Activated CD8-positive, alpha-beta T cell treated with anti-CD3 and anti-CD28 coated beads for 36 hours (primary cell): ENCODE measurements around the gene RPL3. TPM values are rescaled to one million over a fixed set of nuclear protein-coding genes. Genes with fewer than 3 reads are reported as not detected.

ENCODE experiments used
- ATAC-seq: fragments of 200-7000 bp; cut with Tn5 transposase; one replicate; pipeline ENCODE4 v1.10.0; 2021; ENCODE audit warnings: mild to moderate bottlenecking, moderate library complexity
- CTCF ChIA-PET: fragments of 350-600 bp; sonication (Branson Sonifier 250); formaldehyde crosslinking; loops from one replicate; lab custom pipeline; 2021; ENCODE audit warnings: antibody characterized with exemption; lab: Charles Lee
- POLR2A ChIA-PET: fragments of 350-600 bp; sonication (Branson Sonifier 250); formaldehyde crosslinking; loops from one replicate; lab custom pipeline; 2021; ENCODE audit warnings: antibody characterized with exemption; lab: Charles Lee
- DNase-seq: peaks from one replicate; pipeline ENCODE4 v3.0.0-alpha.2; 2020
- H3K27ac Mint-ChIP-seq: one replicate; pipeline ENCODE4 v1.8.0; 2021; ENCODE audit warnings: mild to moderate bottlenecking, mixed read lengths
- H3K27me3 Mint-ChIP-seq: one replicate; pipeline ENCODE4 v1.8.0; 2021; ENCODE audit warnings: mixed read lengths
- H3K36me3 Mint-ChIP-seq: one replicate; pipeline ENCODE4 v1.8.0; 2021; ENCODE audit warnings: low read depth, mixed read lengths
- H3K4me1 Mint-ChIP-seq: one replicate; pipeline ENCODE4 v1.8.0; 2021; ENCODE audit warnings: low read depth, mixed read lengths
- H3K4me3 Mint-ChIP-seq: one replicate; pipeline ENCODE4 v1.8.0; 2021; ENCODE audit warnings: mild to moderate bottlenecking, moderate library complexity, mixed read lengths
- H3K9me3 Mint-ChIP-seq: one replicate; pipeline ENCODE4 v1.8.0; 2021; ENCODE audit warnings: mixed read lengths
- intact Hi-C: fragments of 100-400 bp; cut with micrococcal nuclease; formaldehyde crosslinking; loops from one replicate; pipeline ENCODE4 v1.10.0; 2022
- total RNA-seq, 2 experiments: library from RNA; stranded (reverse); gene quantifications; one replicate each; pipeline ENCODE4 v1.2.3, GENCODE V29; 2021
- TF ChIP-seq, protein P1 (sequence below): fragments of 200-600 bp; IDR thresholded peaks from one replicate; pipeline ENCODE4 v1.8.0; 2022; ENCODE audit warnings: antibody characterized with exemption, mild to moderate bottlenecking

RPL3 gene
- total RNA-seq, 2 experiments from 2014 or later, result 3,563 to 3,599 TPM

DNA sequence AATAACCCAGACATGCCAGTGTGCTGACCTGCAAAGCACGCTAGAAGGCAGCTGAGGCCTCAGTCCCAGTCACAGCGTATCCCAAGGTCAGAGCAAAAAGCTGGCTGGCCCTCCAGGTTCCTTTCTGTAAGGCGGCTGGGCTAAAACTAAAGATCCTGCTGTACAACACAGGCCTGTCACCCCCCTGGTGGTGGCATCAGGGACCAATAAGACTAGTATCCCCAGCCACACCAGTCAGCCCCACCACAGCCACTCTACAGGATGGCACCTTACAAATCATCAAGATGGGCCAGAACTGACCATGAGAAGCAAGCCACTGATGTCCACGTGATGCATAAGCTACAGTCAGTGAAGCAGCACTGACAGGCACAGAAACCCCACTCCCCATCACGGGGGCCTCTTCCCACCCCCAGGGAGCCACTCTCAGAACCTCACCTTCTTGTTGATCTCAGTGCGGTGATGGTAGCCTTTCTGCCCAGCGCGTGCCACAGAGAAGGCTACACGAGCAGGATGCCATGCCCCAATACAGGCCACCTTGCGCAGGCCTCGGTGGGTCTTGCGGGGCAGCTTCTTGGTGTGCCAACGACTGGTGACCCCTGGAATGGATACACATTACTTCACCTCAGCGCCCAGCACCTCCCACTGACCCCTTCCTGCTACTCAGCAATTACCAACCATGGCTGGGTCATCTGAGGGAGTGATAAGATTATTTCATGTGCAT, 5.0 kb downstream of the RPL3 start:
- no peaks in the 10 kb centered on the region for H3K27me3 Mint-ChIP-seq
- DNase-seq (peak; percentile 36), ATAC-seq (no peak)
- ChIA-PET POLR2A (interaction anchor here (0.5 to 9.1 kb wide), 20 partner anchors 11 to 373 kb away, joined by 3 to 211 read pairs (median 4); partner anchors contain the start of genes ATF4, CBX7 and PDGFB), CTCF (interaction anchor here (1.2 to 6.6 kb wide), 6 partner anchors 8 to 187 kb away, joined by 4 to 48 read pairs (median 14); partner anchors contain the start of gene MIEF1)
- no peaks in the 10 kb centered on the region for H3K9me3 Mint-ChIP-seq
- intact Hi-C loops, result no loop called here
- H3K4me1 Mint-ChIP-seq, result peaks cover 47% of the 10 kb centered on the region
- peaks cover 80% of the 10 kb centered on the region for H3K36me3 Mint-ChIP-seq
- TF ChIP-seq, protein P1, sequence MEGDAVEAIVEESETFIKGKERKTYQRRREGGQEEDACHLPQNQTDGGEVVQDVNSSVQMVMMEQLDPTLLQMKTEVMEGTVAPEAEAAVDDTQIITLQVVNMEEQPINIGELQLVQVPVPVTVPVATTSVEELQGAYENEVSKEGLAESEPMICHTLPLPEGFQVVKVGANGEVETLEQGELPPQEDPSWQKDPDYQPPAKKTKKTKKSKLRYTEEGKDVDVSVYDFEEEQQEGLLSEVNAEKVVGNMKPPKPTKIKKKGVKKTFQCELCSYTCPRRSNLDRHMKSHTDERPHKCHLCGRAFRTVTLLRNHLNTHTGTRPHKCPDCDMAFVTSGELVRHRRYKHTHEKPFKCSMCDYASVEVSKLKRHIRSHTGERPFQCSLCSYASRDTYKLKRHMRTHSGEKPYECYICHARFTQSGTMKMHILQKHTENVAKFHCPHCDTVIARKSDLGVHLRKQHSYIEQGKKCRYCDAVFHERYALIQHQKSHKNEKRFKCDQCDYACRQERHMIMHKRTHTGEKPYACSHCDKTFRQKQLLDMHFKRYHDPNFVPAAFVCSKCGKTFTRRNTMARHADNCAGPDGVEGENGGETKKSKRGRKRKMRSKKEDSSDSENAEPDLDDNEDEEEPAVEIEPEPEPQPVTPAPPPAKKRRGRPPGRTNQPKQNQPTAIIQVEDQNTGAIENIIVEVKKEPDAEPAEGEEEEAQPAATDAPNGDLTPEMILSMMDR, result no peak
- H3K4me3 Mint-ChIP-seq, result peak overlapping the region; percentile 99
- H3K27ac Mint-ChIP-seq, result peak overlapping the region; percentile 34

DNA sequence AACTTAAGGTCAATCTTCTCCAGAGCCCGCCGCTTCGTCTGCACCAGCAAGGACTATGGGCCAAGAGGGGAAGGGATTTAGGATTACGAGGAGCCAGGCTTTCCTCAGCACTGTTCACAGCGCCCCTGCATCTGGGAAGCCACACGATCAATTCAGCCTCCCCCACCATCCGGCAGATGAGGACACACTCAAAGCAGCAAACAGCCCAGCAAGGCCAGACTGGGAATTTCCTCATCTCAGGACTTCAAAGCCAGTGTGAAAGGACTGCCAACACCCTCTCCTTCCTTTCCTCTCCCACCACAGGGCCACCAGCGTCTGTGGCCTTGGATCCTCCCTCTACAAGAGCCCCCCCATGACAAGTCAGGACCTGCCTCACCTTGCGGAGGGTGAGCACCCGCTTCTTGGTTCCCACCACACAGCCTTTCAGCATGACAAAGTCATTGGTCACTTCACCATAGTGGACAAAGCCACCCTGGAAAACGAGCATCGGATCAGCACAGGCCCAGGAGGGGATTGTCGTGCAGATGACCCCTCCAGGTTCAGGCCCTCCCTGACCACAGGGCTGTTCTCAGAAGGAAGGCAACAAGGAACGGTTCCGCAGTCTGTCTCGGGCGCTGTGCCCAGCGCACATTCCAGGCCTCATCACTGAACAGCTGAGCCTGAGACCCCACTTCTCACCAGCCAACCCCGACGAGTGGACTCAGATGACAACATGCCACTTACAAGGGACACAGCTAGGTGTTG, 6.0 kb downstream of the RPL3 start:
- peaks cover 51% of the 10 kb centered on the region for H3K4me1 Mint-ChIP-seq
- ChIA-PET CTCF (interaction anchor here (1.2 to 6.6 kb wide), 4 partner anchors 9 to 178 kb away, joined by 3 to 99 read pairs (median 32); no protein-coding TSS in a partner anchor), POLR2A (interaction anchor here (1.0 to 9.1 kb wide), 10 partner anchors 10 to 561 kb away, joined by 3 to 101 read pairs (median 12); partner anchors contain the start of gene CBX7)
- DNase-seq (no peak), ATAC-seq (no peak)
- no peaks in the 10 kb centered on the region for H3K27me3 Mint-ChIP-seq
- peak overlapping the region; percentile 66 for H3K27ac Mint-ChIP-seq
- peak overlapping the region; percentile 16 for H3K4me3 Mint-ChIP-seq
- H3K36me3 Mint-ChIP-seq, result peaks cover 70% of the 10 kb centered on the region
- intact Hi-C loops, result no loop called here
- TF ChIP-seq, protein P1, result no peak
- H3K9me3 Mint-ChIP-seq, result no peaks in the 10 kb centered on the region

DNA sequence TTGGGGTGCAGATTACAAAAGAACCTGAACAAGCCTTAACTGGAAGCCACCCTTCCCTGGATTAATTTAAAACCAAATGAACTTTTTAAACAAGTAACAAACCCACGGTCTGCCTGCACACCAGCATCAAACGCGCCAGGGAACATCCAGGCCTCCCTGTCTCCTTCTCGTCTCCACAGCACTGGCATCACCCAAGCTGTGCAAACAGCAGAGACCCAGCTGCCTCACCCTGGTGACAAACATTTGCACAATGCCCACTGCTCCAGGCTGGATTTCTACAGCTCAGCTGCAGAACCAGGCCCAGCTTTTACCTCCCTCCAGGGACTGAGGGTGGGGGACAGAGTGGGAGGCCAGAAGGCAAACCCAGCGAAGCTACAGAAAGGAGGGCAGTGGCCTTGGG, 7.0 kb downstream of the RPL3 start:
- ATAC-seq, result no peak
- Mint-ChIP-seq H3K4me1 (peaks cover 51% of the 10 kb centered on the region), H3K9me3 (no peaks in the 10 kb centered on the region), H3K4me3 (no peak overlapping the region), H3K36me3 (peaks cover 60% of the 10 kb centered on the region), H3K27ac (peak overlapping the region; percentile 49), H3K27me3 (no peaks in the 10 kb centered on the region)
- peak; percentile 13 for DNase-seq
- ChIA-PET CTCF (interaction anchor here (1.1 to 4.7 kb wide), 5 partner anchors 8 to 177 kb away, joined by 3 to 99 read pairs (median 4); no protein-coding TSS in a partner anchor), POLR2A (interaction anchor here (0.6 to 9.1 kb wide), 19 partner anchors 9 to 560 kb away, joined by 3 to 101 read pairs (median 4); partner anchors contain the start of gene CBX7)
- intact Hi-C loops, result no loop called here
- TF ChIP-seq, protein P1, result no peak

DNA sequence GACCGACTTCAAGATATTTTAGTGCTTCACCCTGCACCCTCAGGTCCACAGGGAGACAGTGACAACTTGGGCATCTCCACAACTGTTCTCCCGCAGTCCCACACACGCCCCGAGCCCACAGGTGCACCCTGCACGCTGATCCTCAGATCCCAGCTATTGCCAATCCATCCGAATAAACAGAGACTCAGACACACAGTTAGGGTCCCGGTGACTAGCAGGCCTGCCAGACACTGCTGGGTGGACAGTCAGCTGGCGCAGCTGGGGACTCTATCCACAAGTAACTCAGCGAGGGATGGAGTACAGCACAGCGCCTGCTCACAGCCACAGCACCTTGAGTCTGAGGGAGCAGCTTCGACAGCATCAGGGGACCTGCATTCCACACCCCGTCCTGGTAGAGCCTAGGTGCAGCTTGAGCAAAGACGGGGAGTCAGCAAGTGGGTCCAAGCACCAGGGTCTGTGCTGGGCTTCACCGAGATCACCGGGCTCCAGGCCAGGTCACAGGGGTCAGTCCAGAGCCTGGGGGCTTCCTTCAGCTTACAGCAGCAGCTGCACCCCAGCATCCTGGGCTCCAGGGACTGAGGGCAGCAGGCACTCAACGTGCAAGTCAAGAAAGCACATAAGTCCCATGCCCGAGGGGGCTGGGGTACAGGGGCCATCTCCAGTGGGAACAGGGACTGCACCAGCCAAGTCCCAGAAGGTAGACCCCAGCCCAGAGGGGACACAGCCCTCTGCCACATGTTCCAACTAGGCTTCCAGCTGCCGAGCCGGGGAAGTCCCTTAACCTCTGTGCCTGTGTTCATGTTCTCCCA, 7.6 kb downstream of the RPL3 start:
- no peaks in the 10 kb centered on the region for H3K27me3 Mint-ChIP-seq
- H3K27ac Mint-ChIP-seq, result peak overlapping the region; percentile 43
- POLR2A ChIA-PET, result interaction anchor here (0.7 to 9.1 kb wide), 23 partner anchors 8 to 218 kb away, joined by 3 to 101 read pairs (median 4); partner anchors contain the start of genes CBX7 and RPL3
- intact Hi-C loops, result loop anchor here (2.0 kb wide), 1 partner anchor 141 kb away; no protein-coding TSS in a partner anchor
- peaks cover 45% of the 10 kb centered on the region for H3K4me1 Mint-ChIP-seq
- no peaks in the 10 kb centered on the region for H3K9me3 Mint-ChIP-seq
- peaks cover 54% of the 10 kb centered on the region for H3K36me3 Mint-ChIP-seq
- DNase-seq (peak; percentile 46), ATAC-seq (peak; percentile 3)
- CTCF ChIA-PET, result interaction anchor here (0.6 to 4.7 kb wide), 20 partner anchors 8 to 217 kb away, joined by 3 to 99 read pairs (median 4); partner anchors contain the start of gene RPL3
- TF ChIP-seq, protein P1, result no peak
- no peak overlapping the region for H3K4me3 Mint-ChIP-seq
